HG02678 (cell line): ENCODE measurements around the gene IDI2.
A peak's percentile ranks its signal among the peaks of the same experiment; 100 is the strongest.
"Not testable (repeated sequence)": the region's sequence is repeated elsewhere in the genome, so short reads cannot be mapped to it uniquely, and the experiment has no call there.

ENCODE experiments used
- ATAC-seq: cut with Tn5 transposase; IDR thresholded peaks from one replicate; pipeline ENCODE4 v1.9.1; 2021; ENCODE audit warnings: mild to moderate bottlenecking, moderate library complexity; ENCODE audit not compliant: unreplicated experiment

The IDI2 gene

GRCh38 chr10:1009947-1010346 is 15.7 kb downstream of the IDI2 start:
- not testable (repeated sequence) for ATAC-seq

GRCh38 chr10:1009071-1009494 is 16.6 kb downstream of the IDI2 start:
- no peak for ATAC-seq

- no peak for ATAC-seq
Observed at GRCh38 chr10:1007583-1007982, 18.1 kb downstream of the IDI2 start.

GRCh38 chr10:1006573-1006972 is 19.1 kb downstream of the IDI2 start:
- no peak for ATAC-seq

GRCh38 chr10:1003884-1004670 is 21.6 kb downstream of the IDI2 start:
- ATAC-seq: no peak

- no peak for ATAC-seq
Observed at GRCh38 chr10:1002425-1003006, 23.1 kb downstream of the IDI2 start.

GRCh38 chr10:997266-998022 is 28.2 kb downstream of the IDI2 start:
- ATAC-seq: no peak

- no peak for ATAC-seq
Observed at GRCh38 chr10:996031-996430, 29.6 kb downstream of the IDI2 start.

- ATAC-seq: no peak
Observed at GRCh38 chr10:995559-995926, 30.1 kb downstream of the IDI2 start.

GRCh38 chr10:994836-995558 is 30.7 kb downstream of the IDI2 start:
- ATAC-seq: no peak

GRCh38 chr10:992871-993270 is 32.8 kb downstream of the IDI2 start:
- no peak for ATAC-seq

- no peak for ATAC-seq
Observed at GRCh38 chr10:992467-992866, 33.2 kb downstream of the IDI2 start.

GRCh38 chr10:990808-991207 is 34.9 kb downstream of the IDI2 start:
- no peak for ATAC-seq

GRCh38 chr10:988667-989545 is 36.8 kb downstream of the IDI2 start:
- ATAC-seq: peak; percentile 11

GRCh38 chr10:987870-988666 is 37.6 kb downstream of the IDI2 start, which contains the start of gene GTPBP4:
TSS of gene GTPBP4 (plus strand) at chr10:988434. CDS start at chr10:988480, 46 bp downstream.
- ATAC-seq: peak; percentile 93

- ATAC-seq: no peak
Observed at GRCh38 chr10:987620-987869, 38.1 kb downstream of the IDI2 start.

GRCh38 chr10:986881-987619 is 38.6 kb downstream of the IDI2 start:
- no peak for ATAC-seq

GRCh38 chr10:986137-986825 is 39.4 kb downstream of the IDI2 start:
- no peak for ATAC-seq
